ENCODE data around the gene SEMA5B. TPM values are rescaled to one million over a fixed set of nuclear protein-coding genes. Genes with fewer than 3 reads are reported as not detected.

The SEMA5B gene
- total and polyA plus RNA-seq, 4 donors: 14.2 to 65.5 (median 39.1) TPM

Other genes with a start within 250 kb of the SEMA5B start
- gene HSPBAP1, start 233.9 kb downstream of the SEMA5B start, total RNA-seq: 10 to 100 TPM in 1 of 2 donors, 1 to 10 TPM in 1; 9.8 to 10.1 TPM
- gene HSPBAP1, start 233.9 kb downstream of the SEMA5B start, polyA plus RNA-seq (ENCODE audit: insufficient read length in 2 of 2): 1 to 10 TPM; 8.3 to 9.0 TPM
- 10 to 100 TPM; 14.1 to 23.0 TPM for gene SLC49A4, start 232.7 kb downstream of the SEMA5B start, total RNA-seq
- 10 to 100 TPM; 20.6 to 21.8 TPM for gene SLC49A4, start 232.7 kb downstream of the SEMA5B start, polyA plus RNA-seq (ENCODE audit: insufficient read length in 2 of 2)
- 10 to 100 TPM in 1 of 2 donors, 1 to 10 TPM in 1; 9.5 to 16.9 TPM for gene PDIA5, start 39.3 kb upstream of the SEMA5B start, total RNA-seq
- 10 to 100 TPM; 11.5 to 15.6 TPM for gene PDIA5, start 39.3 kb upstream of the SEMA5B start, polyA plus RNA-seq (ENCODE audit: insufficient read length in 2 of 2)
- 10 to 100 TPM; 32.8 to 60.6 TPM for gene SEC22A, start 174.2 kb upstream of the SEMA5B start, total RNA-seq
- gene SEC22A, start 174.2 kb upstream of the SEMA5B start, polyA plus RNA-seq (ENCODE audit: insufficient read length in 2 of 2): 10 to 100 TPM; 17.3 to 20.9 TPM

All from spinal cord (tissue), 4 donors.